Smooth muscle cell (in vitro differentiated cells): ENCODE data around the gene IL6ST. TPM values are rescaled to one million over a fixed set of nuclear protein-coding genes. Genes with fewer than 3 reads are reported as not detected.

ENCODE experiments used
- DNase-seq: peaks from one replicate; lab custom pipeline; 2025; ENCODE audit not compliant: unreplicated experiment; lab: John Stamatoyannopoulos, UW
- H2AFZ ChIP-seq: fragments of 200-600 bp; sonication (generic); 2 replicates; pipeline ENCODE4 v1.6.0; 2016; ENCODE audit warnings: antibody characterized with exemption, low read depth, mild to moderate bottlenecking
- H3F3A ChIP-seq: fragments of 200-600 bp; sonication (generic); 2 replicates; pipeline ENCODE4 v1.6.0; 2017; ENCODE audit warnings: antibody characterized with exemption, low read depth
- H3K27ac ChIP-seq: fragments of 200-600 bp; sonication (generic); 2 replicates; pipeline ENCODE4 v1.5.1; 2016; ENCODE audit warnings: low read depth, mild to moderate bottlenecking
- H3K27me3 ChIP-seq: fragments of 200-600 bp; sonication (generic); 2 replicates; pipeline ENCODE4 v1.6.1; 2016; ENCODE audit warnings: low read depth, mild to moderate bottlenecking
- H3K36me3 ChIP-seq: fragments of 200-600 bp; sonication (generic); 2 replicates; pipeline ENCODE4 v1.5.1; 2016; ENCODE audit warnings: low read depth
- H3K4me1 ChIP-seq: fragments of 200-600 bp; sonication (generic); 2 replicates; pipeline ENCODE4 v1.5.1; 2016; ENCODE audit warnings: low read depth
- H3K4me2 ChIP-seq: fragments of 200-600 bp; sonication (generic); 2 replicates; pipeline ENCODE4 v1.6.0; 2016; ENCODE audit warnings: mild to moderate bottlenecking
- H3K4me3 ChIP-seq: fragments of 200-600 bp; sonication (generic); 2 replicates; pipeline ENCODE4 v1.5.1; 2016; ENCODE audit warnings: mild to moderate bottlenecking
- H3K79me2 ChIP-seq: fragments of 200-600 bp; sonication (generic); 2 replicates; pipeline ENCODE4 v1.6.0; 2016; ENCODE audit warnings: low read depth, mild to moderate bottlenecking
- H3K9ac ChIP-seq: fragments of 200-600 bp; sonication (generic); 2 replicates; pipeline ENCODE4 v1.6.0; 2016; ENCODE audit warnings: low read depth
- H3K9me3 ChIP-seq: fragments of 200-600 bp; sonication (generic); replicated peaks from 2 replicates; pipeline ENCODE4 v1.5.1; 2016; ENCODE audit warnings: low read depth
- H4K20me1 ChIP-seq: fragments of 200-600 bp; sonication (generic); 2 replicates; pipeline ENCODE4 v1.6.0; 2016; ENCODE audit warnings: low read depth
- CTCF ChIP-seq: fragments of 200-600 bp; sonication (generic); IDR thresholded peaks from 2 replicates; pipeline ENCODE4 v1.5.1; 2017; ENCODE audit warnings: borderline replicate concordance, mild to moderate bottlenecking, antibody characterized with exemption; ENCODE audit not compliant: insufficient read depth, poor library complexity, severe bottlenecking
- WGBS: methylation state at CpG from one replicate; pipeline ENCODE4 v1.1.7; 2016; ENCODE audit warnings: low lambda C conversion rate; 5-methylcytosine and 5-hydroxymethylcytosine counted together
- polyA plus RNA-seq: library from polyadenylated mRNA; unstranded; fragments of >200 nt; fragmentation: Nextera tagmentation; extraction: Ambion mirVana; gene quantifications from 2 replicates; pipeline ENCODE4 v1.2.1, GENCODE V29; 2016
- total RNA-seq: library from RNA; depleted of rRNA; stranded (reverse); fragments of >200 nt; gene quantifications from 2 replicates; pipeline ENCODE4 v1.2.3, GENCODE V29; 2014

Gene IL6ST
- total and polyA plus RNA-seq, 2 experiments from 2014 or later: 555 to 1,401 TPM

- peaks cover 7% of the 10 kb centered on the region for H3K79me2 ChIP-seq
- TF ChIP-seq CTCF: no peak
- H3K4me3 ChIP-seq: no peak overlapping the region
- no peaks in the 10 kb centered on the region for H3K27me3 ChIP-seq
- peaks cover 11% of the 10 kb centered on the region for H3K36me3 ChIP-seq
- no peak overlapping the region for H3K4me2 ChIP-seq
- H4K20me1 ChIP-seq: peaks cover 23% of the 10 kb centered on the region
- DNase-seq: no peak
- WGBS: 96% methylated on average over 6 of the region's 6 CpGs
- no peak overlapping the region for H2AFZ ChIP-seq
- no peaks in the 10 kb centered on the region for H3K9me3 ChIP-seq
- no peak overlapping the region for H3K9ac ChIP-seq
- no peaks in the 10 kb centered on the region for H3K4me1 ChIP-seq
- H3K27ac ChIP-seq: peak overlapping the region; percentile 35
- H3F3A ChIP-seq: peaks cover 54% of the 10 kb centered on the region
Measured at GRCh38 chr5:55935371-55935770, 59.4 kb downstream of the IL6ST start.

GRCh38 chr5:55934720-55935119 lies 60.0 kb downstream of the IL6ST start:
- Histone ChIP-seq H3K36me3 (peaks cover 9% of the 10 kb centered on the region), H3K27me3 (no peaks in the 10 kb centered on the region), H3K4me2 (no peak overlapping the region), H3K4me3 (no peak overlapping the region), H3K4me1 (no peaks in the 10 kb centered on the region), H3K79me2 (peaks cover 7% of the 10 kb centered on the region), H3K27ac (peak overlapping the region; percentile 35), H3F3A (peaks cover 47% of the 10 kb centered on the region), H3K9me3 (no peaks in the 10 kb centered on the region), H4K20me1 (peaks cover 23% of the 10 kb centered on the region), H3K9ac (no peak overlapping the region), H2AFZ (no peak overlapping the region)
- 91% methylated on average over 2 of the region's 2 CpGs for WGBS
- TF ChIP-seq CTCF: no peak
- no peak for DNase-seq

GRCh38 chr5:55934115-55934613 lies 60.6 kb downstream of the IL6ST start:
- H3K4me3 ChIP-seq: no peak overlapping the region
- peaks cover 19% of the 10 kb centered on the region for H4K20me1 ChIP-seq
- H3K4me1 ChIP-seq: no peaks in the 10 kb centered on the region
- H3K9ac ChIP-seq: no peak overlapping the region
- no peak for TF ChIP-seq CTCF
- no peak overlapping the region for H3K4me2 ChIP-seq
- no peaks in the 10 kb centered on the region for H3K27me3 ChIP-seq
- peak overlapping the region; percentile 35 for H3K27ac ChIP-seq
- H3K79me2 ChIP-seq: peaks cover 7% of the 10 kb centered on the region
- no peak overlapping the region for H2AFZ ChIP-seq
- peaks cover 42% of the 10 kb centered on the region for H3F3A ChIP-seq
- H3K9me3 ChIP-seq: no peaks in the 10 kb centered on the region
- DNase-seq: no peak
- 90% methylated on average over 9 of the region's 9 CpGs for WGBS
- peaks cover 9% of the 10 kb centered on the region for H3K36me3 ChIP-seq
